NCI-H187 (cell line): ENCODE measurements around the gene HDC.

Experiments used
- DNase-seq, 2 experiments: peaks; one replicate each; lab custom pipeline; 2025; lab: John Stamatoyannopoulos, UW

The HDC gene

GRCh38 chr15:50252556-50252955 lies 13.0 kb downstream of the HDC start:
- DNase-seq, result no peak

GRCh38 chr15:50251638-50252182 lies 13.8 kb downstream of the HDC start:
- DNase-seq, result no peak

- no peak for DNase-seq
Measured at GRCh38 chr15:50250760-50251394, 14.6 kb downstream of the HDC start.

GRCh38 chr15:50249704-50250103 lies 15.8 kb downstream of the HDC start:
- DNase-seq, result no peak

- DNase-seq, result no peak
Measured at GRCh38 chr15:50248994-50249582, 16.4 kb downstream of the HDC start.

GRCh38 chr15:50247819-50248655 lies 17.5 kb downstream of the HDC start:
- no peak for DNase-seq

GRCh38 chr15:50246631-50247030 lies 18.9 kb downstream of the HDC start:
- no peak for DNase-seq

GRCh38 chr15:50244959-50245624 lies 20.4 kb downstream of the HDC start:
- DNase-seq, result no peak

GRCh38 chr15:50244153-50244552 lies 21.4 kb downstream of the HDC start:
- no peak for DNase-seq

GRCh38 chr15:50241684-50242450 lies 23.7 kb downstream of the HDC start:
- no peak for DNase-seq

- DNase-seq, result no peak
Measured at GRCh38 chr15:50238255-50238654, 27.3 kb downstream of the HDC start.

GRCh38 chr15:50236433-50236832 lies 29.1 kb downstream of the HDC start:
- no peak for DNase-seq

GRCh38 chr15:50235794-50236193 lies 29.7 kb downstream of the HDC start:
- DNase-seq, result no peak

- no peak for DNase-seq
Measured at GRCh38 chr15:50234764-50235163, 30.8 kb downstream of the HDC start.

GRCh38 chr15:50233192-50233736 lies 32.3 kb downstream of the HDC start:
- DNase-seq, result no peak

GRCh38 chr15:50232791-50233190 lies 32.7 kb downstream of the HDC start:
- DNase-seq, result no peak

GRCh38 chr15:50231761-50232160 lies 33.8 kb downstream of the HDC start:
- no peak for DNase-seq

GRCh38 chr15:50229336-50229735 lies 36.2 kb downstream of the HDC start:
- DNase-seq, result no peak

- DNase-seq, result no peak
Measured at GRCh38 chr15:50228866-50229265, 36.7 kb downstream of the HDC start.

GRCh38 chr15:50227076-50227475 lies 38.5 kb downstream of the HDC start:
- no peak for DNase-seq

GRCh38 chr15:50225938-50226337 lies 39.6 kb downstream of the HDC start:
- DNase-seq, result no peak
